Activated CD4-positive, CD25-positive, alpha-beta regulatory T cell (primary cell): Measurements from ENCODE around the gene KRCC1.
A peak's percentile ranks its signal among the peaks of the same experiment; 100 is the strongest.
"Not testable (repeated sequence)": the region's sequence is repeated elsewhere in the genome, so short reads cannot be mapped to it uniquely, and the experiment has no call there.

Source experiments
- DNase-seq, 4 experiments: peaks; one replicate each; lab custom pipeline; 2025; lab: John Stamatoyannopoulos, UW

The KRCC1 gene

DNA sequence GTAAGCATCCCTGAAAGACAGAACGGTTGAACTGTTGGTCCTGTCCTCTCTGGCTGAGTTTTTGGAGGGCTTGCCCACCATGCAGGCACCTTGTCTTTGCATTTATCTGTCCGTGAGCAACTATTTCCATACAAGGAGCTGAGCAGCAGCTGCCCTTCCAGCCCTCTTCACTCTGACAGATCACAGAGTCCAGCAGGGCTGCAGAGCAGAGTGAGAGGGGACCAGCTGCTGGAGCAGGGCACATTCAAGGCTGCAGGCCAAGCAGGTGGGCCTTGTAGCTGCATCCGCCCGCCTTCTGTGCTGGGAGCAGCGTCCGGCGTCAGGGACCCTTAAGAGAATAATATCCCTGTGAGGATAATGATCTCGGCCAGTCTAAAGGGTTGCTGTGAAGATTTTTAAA is 21.5 kb upstream of the KRCC1 start:
- DNase-seq, result no peak

DNA sequence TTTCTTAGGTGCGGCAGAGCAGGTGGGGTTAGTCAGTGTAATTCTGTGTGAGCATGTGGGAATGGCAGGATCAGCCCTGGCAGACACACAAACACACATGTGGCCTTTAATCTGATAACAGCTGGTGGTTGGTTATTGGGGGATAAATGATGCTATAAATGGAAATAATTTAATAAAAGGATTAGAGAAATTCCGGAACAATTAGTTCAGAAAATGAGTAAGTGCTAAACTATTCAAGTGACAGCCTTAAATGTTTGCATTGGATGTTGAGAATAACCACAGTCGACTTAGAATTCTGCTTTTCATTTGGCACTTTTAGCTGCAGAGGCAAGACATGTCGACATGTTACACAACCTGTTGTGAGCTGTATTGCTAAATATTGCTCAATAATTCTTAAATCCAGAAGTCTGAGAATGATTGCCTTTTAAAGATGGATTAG is 19.3 kb upstream of the KRCC1 start:
- DNase-seq, result no peak

- DNase-seq, result no peak
These were observed 18.6 kb upstream of the KRCC1 start for GRCh38 chr2:88074150-88074549.

DNA sequence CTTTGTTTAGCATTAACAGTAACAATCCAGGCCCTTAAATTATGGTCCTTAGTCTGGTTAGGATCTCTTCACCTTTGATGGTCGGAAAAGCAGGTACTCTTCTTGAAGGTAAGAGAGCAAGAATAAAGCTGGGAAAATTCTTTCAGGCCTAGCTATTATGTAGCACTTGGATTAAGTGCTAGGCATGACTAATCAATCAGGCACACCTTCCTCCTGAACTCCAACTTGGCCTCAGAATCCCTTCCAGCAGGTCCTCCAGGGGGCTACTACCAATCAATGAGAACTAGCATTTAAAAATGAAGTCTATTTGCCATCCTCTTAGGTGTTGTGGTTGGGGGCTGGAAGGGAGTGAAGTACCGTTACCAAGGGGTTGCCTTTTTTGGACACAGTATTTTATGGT is 15.8 kb upstream of the KRCC1 start:
- no peak for DNase-seq

- no peak for DNase-seq
These were observed 14.5 kb upstream of the KRCC1 start for GRCh38 chr2:88070055-88070454.

- DNase-seq, result no peak
These were observed 13.5 kb upstream of the KRCC1 start for GRCh38 chr2:88069117-88069516.

GRCh38 chr2:88068044-88068443 is 12.5 kb upstream of the KRCC1 start:
- DNase-seq, result no peak

DNA sequence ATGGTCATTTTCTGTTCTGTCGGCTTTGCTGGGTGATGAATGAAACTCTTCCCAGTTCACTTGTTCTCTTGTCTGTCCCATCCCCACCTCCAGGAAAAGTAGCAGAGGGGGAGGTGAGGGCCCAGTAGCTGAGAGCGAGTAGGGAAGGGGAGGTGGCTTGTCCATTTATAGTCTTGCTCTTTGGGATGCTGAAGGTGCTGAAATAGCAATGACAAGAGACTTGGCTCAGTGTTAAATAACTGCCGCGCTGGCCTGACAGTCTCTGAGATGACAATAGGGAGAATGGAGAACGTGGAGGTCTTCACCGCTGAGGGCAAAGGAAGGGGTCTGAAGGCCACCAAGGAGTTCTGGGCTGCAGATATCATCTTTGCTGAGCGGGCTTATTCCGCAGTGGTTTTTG is 12.0 kb upstream of the KRCC1 start, which contains the start of gene SMYD1:
TSS of gene SMYD1 (plus strand) at position 228 of the 400 bp plus-strand sequence. CDS start at position 268, 40 bp downstream.
- DNase-seq, result no peak

GRCh38 chr2:88067189-88067588 is 11.6 kb upstream of the KRCC1 start:
- no peak for DNase-seq

DNA sequence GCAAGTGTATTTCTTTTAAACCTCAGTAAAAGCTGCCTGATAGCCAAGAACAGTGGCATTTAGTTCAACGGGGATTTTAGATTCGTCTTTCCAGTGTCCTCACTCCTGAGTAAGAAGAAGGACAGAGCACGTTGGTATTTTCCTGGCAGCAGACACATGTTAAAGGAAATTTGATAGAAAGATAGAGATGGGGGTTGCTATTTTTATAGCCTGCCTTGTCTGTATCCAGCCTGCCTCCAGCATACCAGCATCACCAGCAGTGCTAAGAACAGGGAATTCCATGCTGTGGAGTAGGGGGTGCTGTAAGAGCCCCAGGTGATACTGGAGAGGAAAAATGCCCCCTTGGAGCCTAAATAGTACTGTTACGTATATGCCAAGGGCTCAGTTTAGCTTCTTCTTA is 11.0 kb upstream of the KRCC1 start:
- DNase-seq, result no peak

- DNase-seq, result no peak
These were observed 5.7 kb upstream of the KRCC1 start for GRCh38 chr2:88061295-88061694.

DNA sequence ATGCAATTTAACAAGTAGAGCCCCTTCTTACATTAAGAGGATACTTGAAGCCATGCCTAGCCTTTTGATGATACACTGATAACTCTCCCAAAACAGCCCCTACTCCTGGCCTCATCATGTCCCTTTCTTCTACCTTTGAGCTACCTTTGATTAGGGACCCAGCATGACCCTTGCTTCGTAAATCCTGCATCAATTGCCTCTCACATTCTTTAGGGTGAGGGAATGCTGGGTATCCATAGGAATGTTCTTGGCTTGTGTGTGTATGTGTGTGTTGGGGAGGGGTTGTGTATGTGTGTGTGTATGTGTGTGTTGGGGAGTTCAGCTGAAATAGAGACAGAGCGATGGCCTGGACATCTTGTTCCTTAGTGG is 5.3 kb upstream of the KRCC1 start:
- no peak for DNase-seq

DNA sequence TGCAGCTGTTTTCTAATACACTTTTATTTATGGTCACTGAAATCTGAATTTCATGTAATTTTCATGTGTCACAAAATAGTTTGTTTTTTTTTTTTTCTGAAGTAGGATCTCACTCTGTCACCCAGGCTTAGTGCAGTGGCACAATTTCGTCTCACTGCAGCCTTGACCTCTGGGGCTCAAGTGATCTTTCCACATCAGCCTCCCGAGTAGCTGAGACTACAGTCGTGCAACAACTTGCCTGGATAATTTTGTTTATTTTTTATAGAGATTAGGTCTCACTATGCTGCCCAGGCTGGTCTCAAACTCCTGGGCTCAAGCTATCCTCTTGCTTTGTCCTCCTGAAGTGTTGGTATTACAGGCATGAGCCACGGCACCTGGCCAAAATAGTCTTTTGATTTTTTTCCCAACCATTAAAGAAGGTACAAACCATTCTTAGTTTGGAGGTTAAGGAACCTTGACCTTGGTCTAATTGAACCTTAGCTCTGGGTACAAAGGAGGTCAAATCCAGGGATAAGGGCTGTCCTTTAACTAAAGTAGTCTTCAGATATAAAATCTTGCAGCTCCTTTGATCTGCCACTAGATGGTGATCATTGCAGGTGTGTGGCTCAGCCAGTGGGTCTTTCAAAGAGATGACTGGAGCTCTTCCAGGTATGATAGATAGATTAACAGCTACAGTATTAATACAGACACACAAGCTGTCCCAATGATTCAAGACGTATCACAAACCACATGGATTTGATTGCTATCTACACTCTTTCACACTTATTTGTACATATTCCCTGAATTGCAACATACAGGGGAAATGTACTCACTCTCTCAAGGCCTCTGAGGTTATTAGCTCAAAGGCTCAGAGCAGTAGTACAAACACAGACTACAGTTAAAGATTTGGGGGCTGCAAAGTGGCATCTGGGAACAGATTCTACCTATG is 4.7 kb upstream of the KRCC1 start:
- DNase-seq, result peak in 2 of 4 experiments; percentile 2 to 5

DNA sequence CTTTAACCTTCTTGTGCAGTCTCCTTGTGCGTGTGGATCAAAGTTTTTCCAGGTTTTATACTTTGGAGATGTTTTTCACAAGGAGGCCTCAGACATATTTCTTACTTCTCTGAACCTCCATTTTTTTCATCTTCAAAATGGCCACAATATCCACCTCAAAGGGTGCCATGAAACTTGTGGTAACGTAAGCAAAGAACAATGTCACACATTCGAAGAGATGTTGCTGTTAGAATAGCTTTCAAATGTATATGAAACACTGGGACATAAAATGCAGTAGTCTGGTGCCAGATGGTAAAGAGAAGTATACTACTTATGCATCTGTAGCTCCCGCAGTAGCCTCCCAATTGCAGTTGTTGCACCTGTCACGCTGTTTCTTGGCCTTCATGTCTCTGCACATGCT is 2.6 kb upstream of the KRCC1 start:
- no peak for DNase-seq

DNA sequence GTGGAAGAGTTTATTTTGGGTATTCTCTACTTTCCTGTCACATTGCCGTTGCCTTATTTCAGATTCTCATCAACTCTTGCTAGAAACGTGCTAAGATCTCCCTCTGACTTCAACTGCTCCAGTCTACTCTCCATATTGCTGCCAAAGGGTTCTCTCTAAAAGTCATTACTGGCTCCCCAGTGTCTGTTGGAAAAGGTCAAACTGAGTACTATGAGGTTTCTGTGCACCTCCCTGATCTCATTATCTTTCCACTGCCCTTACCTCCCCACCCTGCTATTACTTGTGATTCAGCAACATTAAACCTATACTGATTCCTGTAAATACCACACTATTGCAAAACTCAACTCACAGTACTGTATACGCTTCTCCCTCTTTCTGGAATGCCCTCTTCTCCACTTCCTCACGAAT is 1.9 kb upstream of the KRCC1 start:
- DNase-seq, result no peak

DNA sequence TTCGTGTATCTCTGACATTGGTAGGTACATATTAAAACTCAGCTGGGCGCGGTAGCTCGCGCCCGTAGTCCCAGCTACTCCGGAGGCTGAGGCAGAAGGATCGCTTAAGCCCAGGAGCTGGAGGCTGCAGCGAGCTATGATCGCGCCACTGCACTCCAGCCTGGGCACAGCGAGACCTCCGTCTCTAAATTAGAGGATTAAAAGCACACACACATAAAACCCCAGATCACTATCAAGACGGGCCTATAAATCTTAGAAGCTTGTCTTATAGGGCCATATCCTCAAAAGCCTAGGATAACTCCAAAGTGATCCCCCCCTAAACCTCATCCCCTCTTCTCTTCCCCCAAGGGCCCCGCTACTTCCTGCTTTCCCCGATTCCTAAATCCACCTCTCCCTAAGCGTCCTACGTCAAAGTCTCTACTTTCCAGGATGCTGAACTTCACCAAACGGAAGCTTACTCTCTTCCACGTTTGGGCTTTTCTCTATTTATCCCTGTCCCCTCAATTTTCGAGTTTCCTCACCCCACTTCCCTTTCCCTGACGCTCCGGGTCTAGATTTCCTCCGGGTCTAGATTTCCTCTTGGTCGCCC is 707 bp downstream of the KRCC1 start:
- DNase-seq, result no peak

DNA sequence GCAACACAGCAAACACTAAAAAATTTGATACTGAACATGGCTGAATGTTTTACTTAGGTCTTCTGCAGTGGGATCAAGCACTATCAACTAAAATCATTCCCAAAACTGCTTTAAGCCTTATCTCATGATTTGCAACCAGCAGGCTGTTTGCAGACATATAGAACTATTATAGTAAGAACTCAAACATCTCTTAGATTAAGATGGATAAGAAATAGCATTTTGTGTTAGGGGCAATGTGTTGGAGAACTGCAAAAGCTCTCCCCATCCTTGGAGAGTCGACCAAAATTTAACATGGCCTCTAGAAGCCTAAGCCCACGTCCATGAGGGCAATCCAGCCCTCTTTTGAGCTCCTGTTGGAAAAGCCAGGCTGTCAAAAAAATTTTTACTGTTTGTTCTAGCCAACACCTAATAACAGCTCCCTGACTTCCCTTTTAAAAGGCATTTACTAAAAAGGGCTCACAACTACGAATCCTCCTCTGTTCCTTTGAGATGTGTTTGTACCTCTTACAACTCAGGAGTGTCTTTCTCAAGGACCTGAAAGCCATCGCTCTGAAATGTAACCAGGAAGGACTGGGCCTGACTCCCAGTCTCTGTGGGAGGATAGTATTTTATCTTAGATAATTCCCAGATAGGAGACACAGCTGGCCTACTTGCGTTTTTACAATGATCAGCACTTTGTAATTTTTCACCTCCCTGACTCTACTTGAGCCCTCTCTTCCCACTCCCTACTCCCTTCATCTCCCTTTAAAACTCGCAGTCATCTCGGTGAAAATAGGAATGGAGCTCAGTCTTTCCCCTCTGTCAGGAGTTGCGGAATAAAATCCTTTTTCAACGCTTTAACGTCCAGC is 1.4 kb downstream of the KRCC1 start:
- DNase-seq, result no peak

GRCh38 chr2:88053296-88053695 is 2.3 kb downstream of the KRCC1 start:
- no peak for DNase-seq

DNA sequence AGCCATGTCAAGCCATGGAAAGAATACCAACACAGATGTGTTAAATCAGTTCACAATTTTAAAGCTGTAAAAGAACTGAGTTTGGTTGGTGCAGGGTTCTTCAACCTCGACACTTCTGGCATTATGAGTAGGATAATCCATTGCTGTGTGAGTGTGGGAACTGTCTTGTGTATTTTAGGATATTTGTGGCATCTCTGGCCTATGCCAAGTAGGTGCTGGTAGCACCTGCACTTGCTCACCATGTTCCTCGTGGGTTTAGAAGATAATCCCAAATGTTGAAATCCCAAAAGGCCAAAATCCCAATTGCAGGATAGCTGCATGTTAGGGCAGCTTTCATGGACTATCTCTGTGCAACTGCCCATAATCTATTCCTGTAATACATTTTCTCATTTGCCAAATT is 3.8 kb downstream of the KRCC1 start:
- no peak for DNase-seq

DNA sequence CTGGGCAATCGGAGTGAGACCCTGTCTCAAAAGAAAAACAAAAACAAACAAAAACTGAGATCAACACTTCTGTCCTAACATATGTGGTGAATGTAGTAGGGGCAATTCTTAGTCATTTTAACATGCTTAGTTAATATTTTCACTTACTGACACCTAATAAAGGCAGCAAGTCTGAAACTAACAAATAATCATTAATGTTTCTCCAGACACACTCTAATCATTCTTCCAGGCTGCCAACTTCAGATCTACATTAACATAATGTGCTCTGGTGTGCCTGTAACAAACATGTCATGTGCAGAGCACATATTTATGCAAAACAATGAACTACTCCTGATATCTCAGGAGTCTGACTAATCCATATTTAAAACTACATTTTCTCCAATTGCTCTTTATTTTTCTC is 6.0 kb downstream of the KRCC1 start:
- no peak for DNase-seq

DNA sequence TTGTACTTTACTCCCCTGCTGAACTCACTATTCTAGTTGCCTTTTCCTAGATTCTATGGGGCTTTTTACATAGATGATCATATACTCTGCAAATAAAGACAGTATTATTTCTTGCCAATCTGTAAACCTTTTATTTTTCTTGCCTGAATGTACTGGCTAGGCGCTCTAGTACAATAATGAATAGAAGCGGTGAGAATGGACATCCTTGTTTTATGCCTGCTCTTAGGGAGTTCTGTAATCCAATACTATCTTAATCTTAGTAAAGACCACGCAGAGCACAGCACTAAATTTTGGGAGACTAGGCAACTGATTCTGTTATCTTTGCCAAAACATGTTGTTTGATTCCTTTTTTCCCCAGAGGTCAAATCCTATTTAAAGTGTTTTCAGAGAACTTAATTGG is 7.0 kb downstream of the KRCC1 start:
- no peak for DNase-seq

GRCh38 chr2:88045561-88045960 is 10.0 kb downstream of the KRCC1 start:
- not testable (repeated sequence) for DNase-seq

DNA sequence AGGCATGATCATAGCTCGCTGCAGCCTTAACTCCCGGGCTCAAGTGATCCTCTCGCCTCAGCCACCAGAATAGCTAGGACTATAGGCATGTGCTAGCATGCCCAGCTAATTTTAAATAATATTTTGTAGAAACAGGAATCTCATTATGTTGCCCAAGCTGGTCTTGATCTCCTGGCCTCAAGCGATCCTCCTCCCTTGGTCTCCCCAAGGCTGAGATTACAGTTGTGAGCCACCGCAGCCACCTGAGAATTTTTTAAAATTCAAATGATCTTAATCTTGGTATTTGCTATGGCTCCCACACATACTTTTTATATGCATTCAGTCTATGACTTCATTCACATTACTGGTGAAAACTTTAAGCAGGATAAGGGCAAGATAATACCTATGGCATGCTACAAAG is 13.1 kb downstream of the KRCC1 start:
- DNase-seq, result no peak
